ENCODE results near the gene NOP14.

- TF ChIP-seq CTCF (IDR thresholded peaks at IDR 0.05) (no peak), EP300 (IDR thresholded peaks at IDR 0.05) (no peak)
Observed at GRCh38 chr4:2929469-2929868, 33.7 kb downstream of the NOP14 start.

All from tibial nerve (tissue), 4 donors.